Fibroblast of the aortic adventitia (primary cell): ENCODE measurements around the gene FILIP1. TPM values are rescaled to one million over a fixed set of nuclear protein-coding genes. Genes with fewer than 3 reads are reported as not detected.
A peak's percentile ranks its signal among the peaks of the same experiment; 100 is the strongest.
"Not testable (repeated sequence)": the region's sequence is repeated elsewhere in the genome, so short reads cannot be mapped to it uniquely, and the experiment has no call there.

Experiments used
- DNase-seq: peaks from one replicate; pipeline ENCODE4 v3.0.0-alpha.2; 2010; ENCODE audit warnings: low read depth
- H3K4me3 ChIP-seq: 2 replicates; pipeline ENCODE4 v1.5.1; 2011; ENCODE audit warnings: low read depth, mild to moderate bottlenecking, control low read depth, low read length, moderate library complexity
- CTCF ChIP-seq: IDR thresholded peaks from 2 replicates; pipeline ENCODE4 v1.5.1; 2011; ENCODE audit warnings: mild to moderate bottlenecking, low read length, control low read depth, inconsistent platforms; ENCODE audit not compliant: insufficient read depth
- total RNA-seq: library from RNA; depleted of rRNA; stranded (reverse); fragments of >200 nt; gene quantifications from 2 replicates; pipeline ENCODE4 v1.2.3, GENCODE V29; 2012; ENCODE audit warnings: low replicate concordance

FILIP1 gene
- total RNA-seq, 1 donor, result 0.45 TPM

- peak; percentile 53 for DNase-seq
- no peak for TF ChIP-seq CTCF
Measured at GRCh38 chr6:75436869-75437268, 56.7 kb downstream of the FILIP1 start.

GRCh38 chr6:75432809-75433208 is 60.8 kb downstream of the FILIP1 start:
- not testable (repeated sequence) for DNase-seq, H3K4me3 ChIP-seq

More at GRCh38 chr6:75436869-75437268, 56.7 kb downstream of the FILIP1 start:
- no peak overlapping the region for H3K4me3 ChIP-seq

DNA sequence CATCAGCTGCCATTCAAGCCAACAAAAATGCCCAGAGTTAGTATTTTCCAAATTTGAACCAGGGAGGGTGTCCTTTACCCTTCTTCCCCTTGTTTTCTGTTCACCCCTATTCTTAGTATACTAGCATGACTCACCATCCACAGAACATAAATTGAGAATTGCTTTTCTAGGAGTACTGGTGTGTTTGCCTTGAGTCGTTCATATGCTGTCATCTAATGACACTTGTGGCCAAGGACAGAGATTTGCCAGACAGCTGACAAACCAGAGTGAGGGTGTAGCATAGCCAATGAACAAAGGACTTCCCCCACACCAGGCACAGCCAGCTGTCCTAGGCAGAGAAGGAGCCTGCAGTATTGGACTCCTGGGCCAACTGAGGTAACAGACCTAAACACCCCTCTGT is 62.2 kb downstream of the FILIP1 start:
- TF ChIP-seq CTCF, result no peak
- no peak for DNase-seq

GRCh38 chr6:75430631-75431325 is 62.8 kb downstream of the FILIP1 start:
- H3K4me3 ChIP-seq, result no peak overlapping the region
- no peak for TF ChIP-seq CTCF
- no peak for DNase-seq

More for the DNA sequence above, 62.2 kb downstream of the FILIP1 start:
- H3K4me3 ChIP-seq, result no peak overlapping the region

GRCh38 chr6:75429061-75429703 is 64.4 kb downstream of the FILIP1 start:
- TF ChIP-seq CTCF, result no peak

DNA sequence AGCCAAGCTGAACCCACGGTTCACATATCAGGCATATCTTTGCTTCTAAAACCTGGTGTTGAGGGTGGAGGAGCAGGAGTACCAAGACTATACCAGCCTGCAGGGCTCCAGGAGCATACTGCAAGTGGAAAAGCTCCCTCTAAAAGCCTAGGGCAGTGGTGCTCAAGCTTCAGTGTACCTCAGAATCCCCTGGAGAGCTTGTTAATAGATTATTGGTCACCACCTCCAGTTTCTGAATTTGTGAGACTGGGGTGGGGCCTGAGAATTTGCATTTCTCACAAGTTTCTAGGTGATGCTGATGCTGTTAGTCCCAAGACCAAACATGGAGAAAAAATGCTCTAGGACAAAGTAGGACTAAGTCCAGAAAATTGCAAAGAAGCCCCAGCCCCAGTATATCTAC is 65.4 kb downstream of the FILIP1 start:
- no peak for DNase-seq
- H3K4me3 ChIP-seq, result no peak overlapping the region
- no peak for TF ChIP-seq CTCF

More at GRCh38 chr6:75429061-75429703, 64.4 kb downstream of the FILIP1 start:
- DNase-seq, result no peak
- no peak overlapping the region for H3K4me3 ChIP-seq

DNA sequence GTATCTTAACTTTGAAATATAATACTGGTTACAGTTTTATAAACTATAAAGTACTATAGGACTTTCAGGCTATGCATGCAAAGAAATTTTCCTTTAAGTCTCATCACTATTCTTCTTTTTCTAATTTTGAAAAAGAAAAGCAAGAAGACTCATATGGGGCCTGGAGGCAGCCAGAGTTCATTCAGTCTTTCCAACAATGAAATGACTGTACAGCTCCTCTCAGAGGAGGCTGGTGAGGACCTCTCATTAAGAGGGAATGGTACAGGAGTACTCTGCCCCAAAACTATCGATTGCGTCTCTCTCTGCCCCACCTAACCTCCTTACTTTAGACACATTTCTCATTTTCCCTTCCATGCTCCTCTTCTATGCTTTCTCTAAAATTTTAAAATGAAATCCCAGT is 66.3 kb downstream of the FILIP1 start:
- H3K4me3 ChIP-seq, result no peak overlapping the region
- no peak for DNase-seq
- no peak for TF ChIP-seq CTCF
